H1 (cell line): ENCODE results near the gene CACNA1A. TPM values are rescaled to one million over a fixed set of nuclear protein-coding genes. Genes with fewer than 3 reads are reported as not detected.
A peak's percentile ranks its signal among the peaks of the same experiment; 100 is the strongest.

Experiments
- CTCF ChIA-PET: fragments of 300-600 bp; sonication (Branson Sonifier 250); formaldehyde crosslinking; loops from one replicate; lab custom pipeline; 2021; ENCODE audit not compliant: partially characterized antibody; lab: Charles Lee
- POLR2A ChIA-PET: fragments of 300-600 bp; sonication (Branson Sonifier 250); formaldehyde crosslinking; loops from one replicate; lab custom pipeline; 2021; ENCODE audit warnings: inconsistent platforms; ENCODE audit not compliant: partially characterized antibody; lab: Charles Lee
- DNase-seq, 2 experiments: peaks; one replicate each; pipeline versions ENCODE4 v3.0.0 to v3.0.0-alpha.2; 2010 to 2022; ENCODE audit warnings: low spot score in 2 of 2, low read depth in 1 of 2, mixed read lengths in 1 of 2
- FAIRE-seq: peaks from 2 replicates; lab custom pipeline; 2011; peaks lifted over from hg19 to GRCh38; lab: Jason Lieb, UNC
- H2AFZ ChIP-seq: 2 replicates; pipeline ENCODE4 v1.8.1; 2012; ENCODE audit warnings: low read length, inconsistent platforms
- H2AK5ac ChIP-seq: 2 replicates; pipeline ENCODE4 v1.6.1; 2013; ENCODE audit warnings: low read depth, low read length
- H2BK120ac ChIP-seq: replicated peaks from 2 replicates; pipeline ENCODE3; 2013; ENCODE audit warnings: low read depth, low read length, inconsistent platforms
- H2BK12ac ChIP-seq: 2 replicates; pipeline ENCODE4 v1.6.1; 2013; ENCODE audit warnings: low read depth, low read length
- H2BK15ac ChIP-seq: 2 replicates; pipeline ENCODE4 v1.6.1; 2013; ENCODE audit warnings: low read length
- H2BK20ac ChIP-seq: 2 replicates; pipeline ENCODE4 v1.6.1; 2013; ENCODE audit warnings: low read length
- H2BK5ac ChIP-seq: 2 replicates; pipeline ENCODE4 v1.6.1; 2013; ENCODE audit warnings: low read depth, low read length
- H3K14ac ChIP-seq: 2 replicates; pipeline ENCODE4 v1.6.1; 2013; ENCODE audit warnings: inconsistent platforms; ENCODE audit not compliant: insufficient read length
- H3K18ac ChIP-seq: 2 replicates; pipeline ENCODE4 v1.6.1; 2013; ENCODE audit warnings: low read length; ENCODE audit errors: extremely low read depth
- H3K23ac ChIP-seq: 2 replicates; pipeline ENCODE4 v1.6.1; 2013; ENCODE audit warnings: inconsistent platforms; ENCODE audit not compliant: insufficient read length
- H3K23me2 ChIP-seq: 2 replicates; pipeline ENCODE4 v1.6.1; 2013; ENCODE audit warnings: low read depth, low read length
- H3K27ac ChIP-seq: 2 replicates; pipeline ENCODE4 v1.6.1; 2011; ENCODE audit warnings: low read depth, low read length, inconsistent platforms
- H3K27me3 ChIP-seq, 4 experiments: replicated peaks in 1 of 4; 1 replicate in 1 of 4; 2 replicates in 3 of 4; pipeline versions ENCODE4 v1.6.1 to v1.8.1; 2011 to 2013; ENCODE audit warnings: low read length in 3 of 4, mild to moderate bottlenecking in 3 of 4, inconsistent platforms in 2 of 4, mixed read lengths in 2 of 4, moderate library complexity in 1 of 4; ENCODE audit not compliant: control insufficient read depth in 3 of 4, insufficient read depth in 3 of 4; ENCODE audit errors: extremely low read depth in 1 of 4
- H3K36me3 ChIP-seq, 4 experiments: 2 replicates each; pipeline versions ENCODE4 v1.6.1 to v1.8.1; 2011 to 2013; ENCODE audit warnings: mild to moderate bottlenecking in 4 of 4, low read length in 3 of 4, moderate library complexity in 2 of 4, control low read depth in 1 of 4, inconsistent platforms in 1 of 4; ENCODE audit not compliant: insufficient read depth in 4 of 4, control insufficient read depth in 2 of 4
- H3K4ac ChIP-seq: replicated peaks from 2 replicates; pipeline ENCODE3; 2013; ENCODE audit warnings: low read length, low read depth, mixed read lengths, inconsistent platforms; ENCODE audit not compliant: insufficient read length
- H3K4me1 ChIP-seq, 4 experiments: replicated peaks in 1 of 4; 1 replicate in 1 of 4; 2 replicates in 3 of 4; pipeline versions ENCODE4 v1.6.1 to v1.8.1; 2011 to 2013; ENCODE audit warnings: low read length in 3 of 4, inconsistent platforms in 2 of 4, mixed read lengths in 1 of 4; ENCODE audit not compliant: insufficient read depth in 4 of 4, control insufficient read depth in 3 of 4
- H3K4me2 ChIP-seq, 2 experiments: 2 replicates each; pipeline versions ENCODE4 v1.6.1 to v1.8.1; 2011 to 2013; ENCODE audit warnings: low read depth in 2 of 2, low read length in 2 of 2, control low read depth in 1 of 2, inconsistent platforms in 1 of 2, mild to moderate bottlenecking in 1 of 2; ENCODE audit not compliant: insufficient read depth in 1 of 2
- H3K4me3 ChIP-seq, 4 experiments: fragments of 200-600, 300-600 bp in 1 of 4; sonication (generic), shearing (Covaris generic), sonication (Bioruptor Twin) in 1 of 4; 2 replicates each; pipeline versions ENCODE4 v1.5.1 to v1.8.1; 2011 to 2016; ENCODE audit warnings: low read length in 4 of 4, low read depth in 3 of 4, control low read depth in 2 of 4, inconsistent platforms in 2 of 4, mild to moderate bottlenecking in 2 of 4, mixed read lengths in 1 of 4, moderate library complexity in 1 of 4; ENCODE audit not compliant: insufficient read depth in 2 of 4; ENCODE audit errors: extremely low read depth in 1 of 4
- H3K56ac ChIP-seq: replicated peaks from 2 replicates; pipeline ENCODE3; 2013; ENCODE audit warnings: low read depth, mild to moderate bottlenecking, mixed read lengths, low read length, inconsistent platforms; ENCODE audit not compliant: insufficient read length
- H3K79me1 ChIP-seq: 2 replicates; pipeline ENCODE4 v1.6.1; 2013; ENCODE audit warnings: low read depth, low read length, control low read depth
- H3K79me2 ChIP-seq, 2 experiments: 2 replicates each; pipeline versions ENCODE4 v1.6.1 to v1.8.1; 2012 to 2013; ENCODE audit warnings: low read length in 2 of 2, mild to moderate bottlenecking in 2 of 2, inconsistent platforms in 1 of 2; ENCODE audit not compliant: insufficient read depth in 2 of 2, control insufficient read depth in 1 of 2
- H3K9ac ChIP-seq, 4 experiments: replicated peaks in 1 of 4; 1 replicate in 1 of 4; 2 replicates in 3 of 4; pipeline versions ENCODE4 v1.6.1 to v1.8.1; 2011 to 2013; ENCODE audit warnings: low read depth in 3 of 4, low read length in 3 of 4, control low read depth in 2 of 4, mild to moderate bottlenecking in 2 of 4, moderate library complexity in 2 of 4, inconsistent platforms in 1 of 4; ENCODE audit errors: extremely low read depth in 1 of 4
- H3K9me3 ChIP-seq, 2 experiments: 2 replicates each; pipeline versions ENCODE4 v1.6.1 to v1.8.1; 2012 to 2013; ENCODE audit warnings: mild to moderate bottlenecking in 2 of 2, moderate library complexity in 2 of 2, control low read depth in 1 of 2, inconsistent platforms in 1 of 2, low read depth in 1 of 2, low read length in 1 of 2, mixed read lengths in 1 of 2; ENCODE audit not compliant: insufficient read depth in 2 of 2
- H4K20me1 ChIP-seq, 2 experiments: replicated peaks in 1 of 2; 2 replicates each; pipeline versions ENCODE3 to v1.8.1; 2011 to 2013; ENCODE audit warnings: inconsistent platforms in 2 of 2, low read length in 2 of 2, mild to moderate bottlenecking in 1 of 2; ENCODE audit not compliant: insufficient read depth in 2 of 2, control insufficient read depth in 1 of 2
- H4K5ac ChIP-seq: 2 replicates; pipeline ENCODE4 v1.6.1; 2013; ENCODE audit warnings: low read length, low read depth, mixed read lengths, inconsistent platforms; ENCODE audit not compliant: insufficient read length
- H4K8ac ChIP-seq: 2 replicates; pipeline ENCODE4 v1.8.0; 2013; ENCODE audit warnings: mild to moderate bottlenecking, moderate library complexity, low read length, inconsistent platforms; ENCODE audit not compliant: insufficient read depth; ENCODE audit errors: extremely low read depth
- H4K91ac ChIP-seq: replicated peaks from 2 replicates; pipeline ENCODE3; 2013; ENCODE audit warnings: low read length, mixed read lengths, inconsistent platforms; ENCODE audit not compliant: insufficient read length
- ASH2L ChIP-seq: fragments of 200-600, 300-600 bp; sonication (generic); IDR thresholded peaks from one replicate; pipeline ENCODE4 v1.7.1; 2017; ENCODE audit warnings: low read length
- CBX8 ChIP-seq: fragments of 300-800, 300-1000 bp; sonication (generic); IDR thresholded peaks from 2 replicates; pipeline ENCODE4 v1.7.1; 2016; ENCODE audit warnings: low read depth, low read length, borderline replicate concordance
- KDM1A ChIP-seq: fragments of 200-600, 300-600 bp; sonication (generic); IDR thresholded peaks from 2 replicates; pipeline ENCODE4 v1.7.1; 2016; ENCODE audit warnings: mild to moderate bottlenecking, low read length, borderline replicate concordance
- KDM4A ChIP-seq: IDR thresholded peaks from one replicate; pipeline ENCODE4 v1.7.1; 2012; ENCODE audit warnings: low read depth, mild to moderate bottlenecking, moderate library complexity, low read length, inconsistent platforms; ENCODE audit not compliant: severe bottlenecking
- MAX ChIP-seq: IDR thresholded peaks from 2 replicates; pipeline ENCODE4 v1.6.1; 2012; ENCODE audit warnings: inconsistent platforms
- NRF1 ChIP-seq: IDR thresholded peaks from 2 replicates; pipeline ENCODE4 v1.6.1; 2011; ENCODE audit warnings: mild to moderate bottlenecking, low read depth, low read length, improper control_type of control experiment
- PHF8 ChIP-seq: fragments of 200-600 bp; sonication (generic); conservative IDR thresholded peaks from 2 replicates; pipeline ENCODE4 v1.7.1; 2012; ENCODE audit warnings: low read depth, mild to moderate bottlenecking, inconsistent platforms, low read length, moderate library complexity
- POLR2A ChIP-seq, 2 experiments: IDR thresholded peaks; 1 replicate in 1 of 2; 2 replicates in 1 of 2; pipeline ENCODE4 v1.6.1; 2011; ENCODE audit warnings: low read depth in 2 of 2, low read length in 2 of 2, mild to moderate bottlenecking in 2 of 2; ENCODE audit errors: control extremely low read depth in 1 of 2
- RAD21 ChIP-seq, 2 experiments: IDR thresholded peaks in 1 of 2; conservative IDR thresholded peaks in 1 of 2; 2 replicates each; pipeline ENCODE4 v1.6.1; 2011; ENCODE audit warnings: low read depth in 2 of 2, low read length in 2 of 2, improper control_type of control experiment in 1 of 2, inconsistent platforms in 1 of 2, mild to moderate bottlenecking in 1 of 2, moderate library complexity in 1 of 2
- RXRA ChIP-seq: IDR thresholded peaks from 2 replicates; pipeline ENCODE4 v1.6.1; 2011; ENCODE audit warnings: low read depth, mild to moderate bottlenecking, low read length, moderate library complexity; ENCODE audit not compliant: insufficient read depth
- SP2 ChIP-seq: IDR thresholded peaks from 2 replicates; pipeline ENCODE4 v1.6.1; 2012; ENCODE audit warnings: mild to moderate bottlenecking, low read length, inconsistent platforms
- TCF12 ChIP-seq: IDR thresholded peaks from 2 replicates; pipeline ENCODE4 v1.6.1; 2011; ENCODE audit warnings: low read depth, mild to moderate bottlenecking, low read length
- WGBS, 2 experiments: shearing (Covaris generic) in 1 of 2; methylation state at CpG; one replicate each; pipeline versions ENCODE4 v1.1.6 to v1.1.7; 2013 to 2015; ENCODE audit warnings: low lambda C conversion rate in 2 of 2, mixed read lengths in 2 of 2, inconsistent platforms in 1 of 2, low coverage in 1 of 2, missing lambda C conversion rate in 1 of 2; ENCODE audit not compliant: insufficient replicate concordance in 2 of 2, insufficient coverage in 1 of 2, insufficient read length in 1 of 2; ENCODE audit errors: extremely low coverage in 1 of 2, missing lambda C conversion rate in 1 of 2; 5-methylcytosine and 5-hydroxymethylcytosine counted together
- polyA plus RNA-seq, 7 experiments: library from polyadenylated mRNA; depleted of rRNA in 3 of 7; stranded (reverse) in 5 of 7; unstranded in 2 of 7; fragments of >200 nt in 5 of 7; fragments of 200-250 nt in 2 of 7; gene quantifications; 1 replicate in 5 of 7; 2 replicates in 1 of 7; 4 replicates in 1 of 7; pipeline versions ENCODE4 v1.2.1 to v1.2.3, GENCODE V29; 2011 to 2013; ENCODE audit warnings: missing spikeins in 2 of 7, mixed read lengths in 2 of 7
- total RNA-seq: library from RNA; stranded (reverse); fragmentation: NEBNext Ultra II Directional; extraction: Animal tissue kit (Norgen Biotek cat#: 25700); gene quantifications from 2 replicates; pipeline ENCODE4 v1.2.1, GENCODE V29; 2021

CACNA1A gene
- total and polyA plus RNA-seq, 2 of the 8 experiments (the other 6 are each of a cell fraction or from before 2014, with no cell fraction given) = 10.7 to 25.3 TPM

- H3K23me2 ChIP-seq = peaks cover 2% of the 10 kb centered on the region; the same call in 1 of the 2 replicates
- H2BK15ac ChIP-seq = no peak overlapping the region
- no peak overlapping the region for H2BK5ac ChIP-seq
- H3K79me1 ChIP-seq = peaks cover 3% of the 10 kb centered on the region; the same call in 1 of the 2 replicates
- no peak overlapping the region for H3K14ac ChIP-seq
- H3K27me3 ChIP-seq = no peaks in the 10 kb centered on the region
- ChIA-PET POLR2A (interaction anchor here (0.6 to 1.0 kb wide), 3 partner anchors 13 to 90 kb away, joined by 3 read pairs; no protein-coding TSS in a partner anchor), CTCF (interaction anchor here (0.6 to 5.8 kb wide), 27 partner anchors 8 to 154 kb away, joined by 3 to 49 read pairs (median 4); no protein-coding TSS in a partner anchor)
- 86% methylated on average over 5 of the region's 5 CpGs; no CpG with 5 or more reads in 1 of the 2 experiments for WGBS, 2 experiments
- H2AK5ac ChIP-seq = no peak overlapping the region
- FAIRE-seq (peak; percentile 45), DNase-seq (peak in 1 of 2 experiments; percentile 85)
- no peak overlapping the region for H2BK120ac ChIP-seq
- no peak overlapping the region for H2AFZ ChIP-seq
- no peaks in the 10 kb centered on the region for H3K4me1 ChIP-seq
- no peak overlapping the region for H3K18ac ChIP-seq
- H3K4me3 ChIP-seq = no peak overlapping the region
- H4K91ac ChIP-seq = no peak overlapping the region
- H3K4ac ChIP-seq = no peak overlapping the region
- no peaks in the 10 kb centered on the region for H3K79me2 ChIP-seq
- H3K36me3 ChIP-seq = no peaks in the 10 kb centered on the region
- H4K5ac ChIP-seq = no peak overlapping the region
- H4K20me1 ChIP-seq = peaks cover 0 to 3% of the 10 kb centered on the region in 2 experiments
- no peak overlapping the region for H3K56ac ChIP-seq
- no peaks in the 10 kb centered on the region for H3K9me3 ChIP-seq
- no peak overlapping the region for H3K23ac ChIP-seq
- no peak overlapping the region for H4K8ac ChIP-seq
- H3K9ac ChIP-seq = no peak overlapping the region
- no peak overlapping the region for H2BK12ac ChIP-seq
- H3K27ac ChIP-seq = no peak overlapping the region
- no peak overlapping the region for H3K4me2 ChIP-seq
- H2BK20ac ChIP-seq = no peak overlapping the region
- TF ChIP-seq TCF12 (no peak), PHF8 (no peak), SP2 (no peak), KDM1A (peak; percentile 84), MAX (no peak), KDM4A (no peak), POLR2A (IDR thresholded peaks at IDR 0.05; ENCODE audit: control extremely low read depth in 1 of 2, low read depth in 2 of 2, low read length in 2 of 2) (no peak), RXRA (no peak), NRF1 (no peak), RAD21 (IDR thresholded peaks at IDR 0.05 in 1 of 2, conservative IDR thresholded peaks at IDR 0.05 in 1 of 2; ENCODE audit: low read depth in 2 of 2, low read length in 2 of 2) (peak; percentile 71 to 82), ASH2L (no peak), CBX8 (no peak)
Observed at GRCh38 chr19:13430790-13431582, 75.3 kb downstream of the CACNA1A start.
